H1 (cell line): ENCODE measurements around the gene MIS18BP1. TPM values are rescaled to one million over a fixed set of nuclear protein-coding genes. Genes with fewer than 3 reads are reported as not detected.

Experiments used
- ASH2L ChIP-seq: fragments of 200-600, 300-600 bp; sonication (generic); IDR thresholded peaks from one replicate; pipeline ENCODE4 v1.7.1; 2017; ENCODE audit warnings: low read length
- ATF3 ChIP-seq: IDR thresholded peaks from 2 replicates; pipeline ENCODE4 v1.6.1; 2011; ENCODE audit warnings: low read depth, mild to moderate bottlenecking, low read length; ENCODE audit not compliant: insufficient read depth
- BCL11A ChIP-seq, 2 experiments: IDR thresholded peaks; one replicate each; pipeline ENCODE4 v1.6.1; 2011; ENCODE audit warnings: low read depth in 2 of 2, low read length in 2 of 2, mild to moderate bottlenecking in 2 of 2
- CBX8 ChIP-seq: fragments of 300-800, 300-1000 bp; sonication (generic); IDR thresholded peaks from 2 replicates; pipeline ENCODE4 v1.7.1; 2016; ENCODE audit warnings: low read depth, low read length, borderline replicate concordance
- CTBP2 ChIP-seq: IDR thresholded peaks from 2 replicates; pipeline ENCODE4 v1.7.0; 2011; ENCODE audit warnings: borderline replicate concordance, mild to moderate bottlenecking, moderate library complexity, mixed read lengths, low read length; ENCODE audit not compliant: insufficient read depth, insufficient read length
- GABPA ChIP-seq: IDR thresholded peaks from 2 replicates; pipeline ENCODE4 v1.6.1; 2011; ENCODE audit warnings: mild to moderate bottlenecking, low read length, moderate library complexity, borderline replicate concordance; ENCODE audit not compliant: insufficient read depth
- POLR2A ChIP-seq, 2 experiments: IDR thresholded peaks; 1 replicate in 1 of 2; 2 replicates in 1 of 2; pipeline ENCODE4 v1.6.1; 2011; ENCODE audit warnings: low read depth in 2 of 2, low read length in 2 of 2, mild to moderate bottlenecking in 2 of 2; ENCODE audit errors: control extremely low read depth in 1 of 2
- SIN3A ChIP-seq, 2 experiments: IDR thresholded peaks in 1 of 2; conservative IDR thresholded peaks in 1 of 2; 2 replicates each; pipeline ENCODE4 v1.6.1; 2011 to 2012; ENCODE audit warnings: low read length in 2 of 2, improper control_type of control experiment in 1 of 2, low read depth in 1 of 2, mild to moderate bottlenecking in 1 of 2
- SRF ChIP-seq: IDR thresholded peaks from 2 replicates; pipeline ENCODE4 v1.6.1; 2011; ENCODE audit warnings: mild to moderate bottlenecking, low read depth, low read length, moderate library complexity
- polyA plus RNA-seq, 7 experiments: library from polyadenylated mRNA; depleted of rRNA in 3 of 7; stranded (reverse) in 5 of 7; unstranded in 2 of 7; fragments of >200 nt in 5 of 7; fragments of 200-250 nt in 2 of 7; gene quantifications; 1 replicate in 5 of 7; 2 replicates in 1 of 7; 4 replicates in 1 of 7; pipeline versions ENCODE4 v1.2.1 to v1.2.3, GENCODE V29; 2011 to 2013; ENCODE audit warnings: missing spikeins in 2 of 7, mixed read lengths in 2 of 7
- total RNA-seq: library from RNA; stranded (reverse); fragmentation: NEBNext Ultra II Directional; extraction: Animal tissue kit (Norgen Biotek cat#: 25700); gene quantifications from 2 replicates; pipeline ENCODE4 v1.2.1, GENCODE V29; 2021

MIS18BP1 gene
- total and polyA plus RNA-seq, 2 of the 8 experiments (the other 6 are each of a cell fraction or from before 2014, with no cell fraction given): 12.8 to 80.5 TPM

- TF ChIP-seq ATF3 (no peak), SIN3A (conservative IDR thresholded peaks at IDR 0.05 in 1 of 2, IDR thresholded peaks at IDR 0.05 in 1 of 2; ENCODE audit: low read depth in 1 of 2, low read length in 2 of 2) (no peak), CBX8 (no peak), SRF (no peak), ASH2L (no peak), GABPA (no peak), POLR2A (IDR thresholded peaks at IDR 0.05; ENCODE audit: control extremely low read depth in 1 of 2, low read depth in 2 of 2, low read length in 2 of 2) (no peak), CTBP2 (no peak), BCL11A (IDR thresholded peaks at IDR 0.05; ENCODE audit: low read depth in 2 of 2, low read length in 2 of 2) (no peak)
These were observed 53.8 kb downstream of the MIS18BP1 start (continued) for GRCh38 chr14:45199230-45199629.
